GM23248 (cell line): ENCODE results near the gene XCL2. TPM values are rescaled to one million over a fixed set of nuclear protein-coding genes. Genes with fewer than 3 reads are reported as not detected.
"Not testable (repeated sequence)": the region's sequence is repeated elsewhere in the genome, so short reads cannot be mapped to it uniquely, and the experiment has no call there.

Experiments used
- DNase-seq: peaks from one replicate; pipeline ENCODE4 v3.0.0-alpha.2; 2015
- H2AFZ ChIP-seq: fragments of 200-600 bp; sonication (generic); 2 replicates; pipeline ENCODE4 v1.6.1; 2016; ENCODE audit warnings: antibody characterized with exemption
- H3F3A ChIP-seq: fragments of 200-600 bp; sonication (generic); 2 replicates; pipeline ENCODE4 v1.6.1; 2016; ENCODE audit warnings: mild to moderate bottlenecking, antibody characterized with exemption, mixed run types; ENCODE audit not compliant: insufficient read depth
- H3K27ac ChIP-seq: fragments of 200-600 bp; sonication (generic); 2 replicates; pipeline ENCODE4 v1.5.1; 2016; ENCODE audit warnings: mild to moderate bottlenecking
- H3K27me3 ChIP-seq: fragments of 200-600 bp; sonication (generic); replicated peaks from 2 replicates; pipeline ENCODE4 v1.6.1; 2016; ENCODE audit warnings: mild to moderate bottlenecking; ENCODE audit not compliant: insufficient read depth
- H3K36me3 ChIP-seq: fragments of 200-600 bp; sonication (generic); 2 replicates; pipeline ENCODE4 v1.6.1; 2016; ENCODE audit warnings: low read depth, mild to moderate bottlenecking
- H3K4me1 ChIP-seq: fragments of 200-600 bp; sonication (generic); 2 replicates; pipeline ENCODE4 v1.6.1; 2016; ENCODE audit warnings: mild to moderate bottlenecking; ENCODE audit not compliant: insufficient read depth
- H3K4me2 ChIP-seq: fragments of 200-600 bp; sonication (generic); one replicate; pipeline ENCODE4 v1.6.1; 2016; ENCODE audit warnings: mild to moderate bottlenecking; ENCODE audit not compliant: unreplicated experiment
- H3K4me3 ChIP-seq: fragments of 200-600 bp; sonication (generic); 2 replicates; pipeline ENCODE4 v1.5.1; 2016; ENCODE audit warnings: mild to moderate bottlenecking
- H3K79me2 ChIP-seq: fragments of 200-600 bp; sonication (generic); 2 replicates; pipeline ENCODE4 v1.6.1; 2016; ENCODE audit warnings: mild to moderate bottlenecking; ENCODE audit not compliant: insufficient read depth
- H3K9ac ChIP-seq: fragments of 200-600 bp; sonication (generic); 2 replicates; pipeline ENCODE4 v1.6.1; 2016; ENCODE audit warnings: mild to moderate bottlenecking
- H3K9me2 ChIP-seq: fragments of 200-600 bp; sonication (generic); 2 replicates; pipeline ENCODE4 v1.6.1; 2016; ENCODE audit warnings: mixed run types, mild to moderate bottlenecking, moderate library complexity; ENCODE audit not compliant: insufficient read depth
- H3K9me3 ChIP-seq: fragments of 200-600 bp; sonication (generic); one replicate; pipeline ENCODE4 v1.6.1; 2017; ENCODE audit warnings: low read depth
- H4K20me1 ChIP-seq: fragments of 200-600 bp; sonication (generic); 2 replicates; pipeline ENCODE4 v1.6.0; 2016; ENCODE audit not compliant: insufficient read depth
- EZH2 ChIP-seq: fragments of 200-600 bp; sonication (generic); IDR thresholded peaks from 2 replicates; pipeline ENCODE4 v1.6.1; 2018; ENCODE audit warnings: antibody characterized with exemption, mild to moderate bottlenecking; ENCODE audit not compliant: insufficient read depth, poor library complexity, severe bottlenecking
- EZH2phosphoT487 ChIP-seq: fragments of 200-600 bp; sonication (generic); IDR thresholded peaks from 2 replicates; pipeline ENCODE4 v1.6.1; 2018; ENCODE audit warnings: antibody characterized with exemption, moderate library complexity, mild to moderate bottlenecking, low read depth; ENCODE audit not compliant: insufficient read depth
- WGBS, 2 experiments: methylation state at CpG; one replicate each; pipeline ENCODE4 v1.1.6; 2015 to 2017; ENCODE audit warnings: low lambda C conversion rate in 2 of 2, low coverage in 1 of 2; ENCODE audit errors: missing lambda C conversion rate in 2 of 2; 5-methylcytosine and 5-hydroxymethylcytosine counted together
- in situ Hi-C: fragments of 300-500 bp; cut with MboI; formaldehyde crosslinking; loops from 2 replicates; pipeline ENCODE4 v1.15.0; 2020
- polyA plus RNA-seq: library from polyadenylated mRNA; unstranded; fragments of >200 nt; fragmentation: Nextera tagmentation; extraction: Ambion mirVana; gene quantifications from 2 replicates; pipeline ENCODE4 v1.2.1, GENCODE V29; 2016
- total RNA-seq: library from RNA; depleted of rRNA; stranded (reverse); fragments of >200 nt; shearing (Covaris generic); gene quantifications from 2 replicates; pipeline ENCODE4 v1.2.3, GENCODE V29; 2014

The XCL2 gene
- total and polyA plus RNA-seq, 2 experiments from 2014 or later = not detected

DNA sequence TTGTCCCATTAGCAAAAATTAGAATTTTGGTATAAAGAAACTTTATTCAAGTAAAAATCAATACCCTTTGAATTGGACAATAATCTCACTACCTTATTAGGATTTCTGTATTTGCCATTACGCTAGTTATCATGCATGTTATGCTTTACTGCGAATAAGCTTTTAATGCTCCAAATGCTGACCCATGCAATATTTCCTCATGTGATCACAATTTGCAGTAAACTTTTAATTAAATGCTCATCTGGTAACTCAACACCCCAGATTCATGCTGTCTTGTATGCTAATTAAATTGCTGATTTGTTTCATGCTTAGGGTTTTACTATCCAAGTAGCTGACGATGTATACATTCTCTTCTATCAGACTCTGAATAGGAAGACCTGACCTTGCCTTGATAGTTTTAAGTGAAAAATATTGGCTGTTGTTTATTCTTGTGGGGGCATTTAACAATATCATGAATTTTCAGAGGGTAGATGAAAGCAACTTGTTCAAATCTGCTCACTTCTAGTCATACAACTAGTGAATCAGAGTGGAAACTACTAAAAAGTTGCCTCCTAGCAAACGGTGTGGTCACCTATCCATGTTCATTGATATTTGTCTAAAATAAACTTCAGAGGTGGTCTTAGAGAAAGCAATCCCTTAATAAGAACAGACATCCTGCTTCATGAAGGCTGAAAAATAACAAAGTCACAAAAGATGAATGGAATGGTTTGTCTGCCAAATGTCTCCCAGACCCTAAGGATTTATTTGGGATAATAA is 38.2 kb upstream of the XCL2 start:
- peaks cover 33% of the 10 kb centered on the region for H3K4me1 ChIP-seq
- no peaks in the 10 kb centered on the region for H3K9me3 ChIP-seq
- no peak overlapping the region for H3K4me2 ChIP-seq
- H3K36me3 ChIP-seq = no peaks in the 10 kb centered on the region
- H3F3A ChIP-seq = peaks cover 13% of the 10 kb centered on the region; the same call in 1 of the 2 replicates
- WGBS, 2 experiments = 69 to 83% methylated on average over 4 of the region's 4 CpGs
- H3K79me2 ChIP-seq = no peaks in the 10 kb centered on the region
- H3K27me3 ChIP-seq = no peaks in the 10 kb centered on the region
- no peak for TF ChIP-seq EZH2
- TF ChIP-seq EZH2phosphoT487 = no peak
- H4K20me1 ChIP-seq = no peaks in the 10 kb centered on the region
- H3K9me2 ChIP-seq = no peaks in the 10 kb centered on the region
- no peak for DNase-seq
- H3K9ac ChIP-seq = no peak overlapping the region
- in situ Hi-C loops = loop anchor here (10.0 kb wide), 2 partner anchors 137 to 237 kb away; no protein-coding TSS in a partner anchor
- no peak overlapping the region for H3K27ac ChIP-seq
- no peak overlapping the region for H2AFZ ChIP-seq
- no peak overlapping the region for H3K4me3 ChIP-seq

DNA sequence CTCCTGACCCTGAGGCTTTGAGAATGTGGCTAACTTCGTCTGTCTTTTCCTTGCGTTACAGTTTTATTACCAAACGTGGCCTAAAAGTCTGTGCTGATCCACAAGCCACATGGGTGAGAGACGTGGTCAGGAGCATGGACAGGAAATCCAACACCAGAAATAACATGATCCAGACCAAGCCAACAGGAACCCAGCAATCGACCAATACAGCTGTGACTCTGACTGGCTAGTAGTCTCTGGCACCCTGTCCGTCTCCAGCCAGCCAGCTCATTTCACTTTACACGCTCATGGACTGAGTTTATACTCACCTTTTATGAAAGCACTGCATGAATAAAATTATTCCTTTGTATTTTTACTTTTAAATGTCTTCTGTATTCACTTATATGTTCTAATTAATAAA is 37.2 kb upstream of the XCL2 start:
- not testable (repeated sequence) for H3K9me2 ChIP-seq, H4K20me1 ChIP-seq, H3K9me3 ChIP-seq, H3K79me2 ChIP-seq, H3K27ac ChIP-seq, H3K9ac ChIP-seq, DNase-seq, H3K4me3 ChIP-seq, H2AFZ ChIP-seq, H3K4me2 ChIP-seq, H3K36me3 ChIP-seq, H3K27me3 ChIP-seq
- peaks cover 13% of the 10 kb centered on the region; the same call in 1 of the 2 replicates for H3F3A ChIP-seq
- in situ Hi-C loops = loop anchor here (10.0 kb wide), 2 partner anchors 136 to 236 kb away; no protein-coding TSS in a partner anchor
- WGBS, 2 experiments = 75 to 80% methylated on average over 7 of the region's 7 CpGs
- H3K4me1 ChIP-seq = peaks cover 33% of the 10 kb centered on the region

DNA sequence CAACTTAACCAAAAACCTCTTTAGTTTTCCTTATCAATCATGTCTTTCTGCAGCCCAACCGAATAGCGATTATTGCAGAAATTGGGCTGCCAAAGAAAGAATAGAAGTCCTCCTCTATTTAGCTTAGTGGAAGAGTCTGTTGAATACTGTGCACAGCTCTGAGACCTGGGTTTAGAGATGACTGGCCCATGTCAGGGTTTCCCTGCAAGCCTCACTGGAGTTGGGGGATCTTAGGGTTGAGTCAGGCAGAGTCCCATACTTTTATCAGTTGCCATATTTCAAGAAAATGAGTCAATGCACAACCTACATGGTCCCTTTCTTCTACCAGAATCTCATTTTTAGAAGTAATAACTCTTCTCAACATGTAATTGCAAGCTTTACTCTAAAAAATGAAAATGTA is 36.5 kb upstream of the XCL2 start:
- not testable (repeated sequence) for H3K9me3 ChIP-seq, DNase-seq, H4K20me1 ChIP-seq, H3K9ac ChIP-seq, H2AFZ ChIP-seq, H3K36me3 ChIP-seq, H3K79me2 ChIP-seq, H3K9me2 ChIP-seq, H3K27ac ChIP-seq, H3K27me3 ChIP-seq, H3K4me2 ChIP-seq, H3K4me3 ChIP-seq
- WGBS, 2 experiments = 89 to 100% methylated on average over 2 of the region's 2 CpGs
- in situ Hi-C loops = loop anchor here (10.0 kb wide), 2 partner anchors 135 to 235 kb away; no protein-coding TSS in a partner anchor
- Histone ChIP-seq H3K4me1 (peaks cover 29% of the 10 kb centered on the region), H3F3A (peaks cover 10% of the 10 kb centered on the region; the same call in 1 of the 2 replicates)

DNA sequence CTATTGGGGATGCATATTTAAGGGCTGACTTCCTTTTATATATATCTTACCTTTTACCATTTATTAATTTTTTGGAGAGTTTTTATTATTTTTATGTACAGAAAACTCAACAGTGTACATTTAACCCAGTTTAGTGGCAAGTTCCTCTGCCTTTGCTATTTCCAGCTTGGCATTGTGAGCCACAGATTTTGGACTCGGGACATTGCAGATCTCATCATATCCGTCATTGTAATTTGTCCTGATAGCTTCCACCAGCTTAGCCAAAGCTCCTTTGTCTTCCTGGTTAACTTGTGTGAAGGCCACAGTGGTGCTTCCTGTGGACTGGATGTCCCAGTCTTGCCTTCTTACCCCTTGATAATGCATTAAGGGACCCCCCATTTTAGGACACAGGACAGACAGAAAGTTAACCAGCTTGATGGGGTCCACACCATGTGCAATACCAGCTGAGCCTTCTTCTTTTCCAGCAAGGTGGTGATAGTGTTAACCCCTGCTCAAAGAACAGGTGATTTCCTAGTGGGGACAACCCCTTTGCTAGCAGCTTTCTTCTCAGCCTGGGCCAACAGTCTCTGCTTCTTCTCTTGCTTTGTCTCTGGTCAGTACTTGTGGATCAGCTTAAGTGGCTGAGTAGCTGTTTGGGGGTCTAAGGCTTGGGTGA is 34.9 kb upstream of the XCL2 start:
- DNase-seq, H3F3A ChIP-seq, H3K79me2 ChIP-seq, H3K36me3 ChIP-seq, H3K27ac ChIP-seq, H3K27me3 ChIP-seq, H3K9me2 ChIP-seq, H4K20me1 ChIP-seq, in situ Hi-C loops, H3K9ac ChIP-seq, H2AFZ ChIP-seq, H3K4me2 ChIP-seq, H3K4me3 ChIP-seq, H3K9me3 ChIP-seq: not testable (repeated sequence)
- H3K4me1 ChIP-seq = peaks cover 21% of the 10 kb centered on the region
- 41% methylated on average over 2 of the region's 2 CpGs for WGBS, 2 experiments

DNA sequence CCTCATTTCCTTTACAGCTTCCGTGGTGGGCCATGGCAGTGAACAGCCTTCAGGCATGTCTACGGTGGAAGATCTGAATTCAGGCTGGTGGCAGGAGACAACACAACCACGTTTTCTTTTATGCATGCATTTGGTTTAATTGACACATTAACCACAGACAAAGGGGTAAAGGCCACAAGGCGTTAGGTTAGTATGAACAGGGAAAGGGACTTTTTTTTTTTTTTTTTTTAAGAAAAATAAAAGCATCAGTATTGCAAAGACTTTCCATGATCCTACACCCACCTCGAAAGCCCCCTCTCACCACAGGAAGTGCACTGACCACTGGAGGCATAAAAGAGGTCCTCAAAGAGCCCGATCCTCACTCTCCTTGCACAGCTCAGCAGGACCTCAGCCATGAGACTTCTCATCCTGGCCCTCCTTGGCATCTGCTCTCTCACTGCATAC is 32.5 kb upstream of the XCL2 start, which contains the start of gene XCL1:
TSS of gene XCL1 (plus strand) at position 361 of the 444 bp plus-strand sequence. CDS start at position 394, 33 bp downstream.
- H3K4me2 ChIP-seq, H3K4me1 ChIP-seq, H3K9me3 ChIP-seq, in situ Hi-C loops, H3K79me2 ChIP-seq, H3K27me3 ChIP-seq, H3K27ac ChIP-seq, H3K4me3 ChIP-seq, H3K9me2 ChIP-seq, H3K9ac ChIP-seq, DNase-seq, H3K36me3 ChIP-seq, H4K20me1 ChIP-seq, H2AFZ ChIP-seq, H3F3A ChIP-seq: not testable (repeated sequence)
- 61 to 80% methylated on average over 4 of the region's 6 CpGs for WGBS, 2 experiments

DNA sequence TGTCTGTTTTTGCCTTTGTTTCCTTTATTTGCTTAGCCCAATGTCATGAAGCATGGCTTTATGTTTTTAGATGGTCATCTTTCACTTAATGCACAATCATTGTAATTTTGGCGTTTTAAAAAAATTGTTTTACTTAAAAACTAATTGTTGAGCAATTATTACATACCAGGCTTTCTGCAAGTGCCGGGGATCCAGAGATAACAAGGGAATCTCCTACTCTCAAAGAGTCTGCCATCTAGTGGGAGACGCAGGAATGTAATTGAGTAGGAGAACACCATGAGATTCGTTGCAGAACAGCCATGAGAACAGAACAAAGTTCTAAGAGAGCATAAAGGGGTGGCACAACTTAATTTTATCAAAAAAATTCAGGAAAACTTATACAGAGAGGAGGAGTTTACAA is 30.4 kb upstream of the XCL2 start:
- H3K9me2 ChIP-seq, H3K4me3 ChIP-seq, H4K20me1 ChIP-seq, H3K27me3 ChIP-seq, H3K4me1 ChIP-seq, H3K9ac ChIP-seq, H3F3A ChIP-seq, H3K36me3 ChIP-seq, H3K4me2 ChIP-seq, H3K27ac ChIP-seq, H3K79me2 ChIP-seq, in situ Hi-C loops, H2AFZ ChIP-seq, H3K9me3 ChIP-seq: not testable (repeated sequence)
- DNase-seq = peak; percentile 65
- WGBS, 2 experiments = 2 to 5% methylated on average over 4 of the region's 4 CpGs
